ENCODE measurements around the gene RBM15B. TPM values are rescaled to one million over a fixed set of nuclear protein-coding genes. Genes with fewer than 3 reads are reported as not detected.

RBM15B gene
- total and polyA plus RNA-seq, 2 experiments from 2014 or later = 16.3 to 57.9 TPM

GRCh38 chr3:51379746-51380455 is 11.2 kb upstream of the RBM15B start:
- H3K79me2 ChIP-seq (replicated peaks; ENCODE audit: insufficient read depth) = peaks cover 10% of the 10 kb centered on the region
- no peaks in the 10 kb centered on the region for H4K20me1 ChIP-seq (replicated peaks; ENCODE audit: insufficient read depth)
- H3K4me3 ChIP-seq = no peak overlapping the region
- H3K4me1 ChIP-seq (ENCODE audit: insufficient read depth) = peaks cover 15% of the 10 kb centered on the region
- H2AFZ ChIP-seq = no peak overlapping the region
- H3K4me2 ChIP-seq = no peak overlapping the region
- H3F3A ChIP-seq (replicated peaks; ENCODE audit: low read depth) = no peaks in the 10 kb centered on the region; the same call in 1 of the 2 replicates
- Mint-ChIP-seq H3K36me3 (ENCODE audit: low read depth) (peaks cover 3% of the 10 kb centered on the region; the same call in 1 of the 3 replicates), H3K27ac (no peak overlapping the region), H3K4me3 (no peak overlapping the region), H3K27me3 (ENCODE audit: insufficient read depth, low read depth, poor library complexity) (peaks cover 4% of the 10 kb centered on the region), H3K4me1 (peaks cover 19% of the 10 kb centered on the region), H3K9me3 (no peaks in the 10 kb centered on the region; the same call in 2 of the 3 replicates)
- H3K36me3 ChIP-seq (ENCODE audit: insufficient read depth) = no peaks in the 10 kb centered on the region
- ATAC-seq (no peak), DNase-seq (ENCODE audit: low spot score) (no peak)
- no peaks in the 10 kb centered on the region for H3K9me2 ChIP-seq (ENCODE audit: insufficient read depth)
- H3K27ac ChIP-seq (ENCODE audit: low read depth) = no peak overlapping the region
- TF ChIP-seq ZNF114 (CRISPR knock-in tag; IDR thresholded peaks at IDR 0.05) (no peak), EZH2 (IDR thresholded peaks at IDR 0.05; ENCODE audit: low read depth, unreplicated experiment) (no peak)
- no peaks in the 10 kb centered on the region for H3K27me3 ChIP-seq (ENCODE audit: insufficient read depth)

GRCh38 chr3:51380601-51381332 is 10.3 kb upstream of the RBM15B start:
- H3K27me3 Mint-ChIP-seq (ENCODE audit: insufficient read depth, low read depth, poor library complexity) = peaks cover 4% of the 10 kb centered on the region
- no peak overlapping the region; the same call in 1 of the 2 replicates for H3K27ac Mint-ChIP-seq
- H3F3A ChIP-seq (replicated peaks; ENCODE audit: low read depth) = no peaks in the 10 kb centered on the region; the same call in 1 of the 2 replicates
- no peaks in the 10 kb centered on the region; the same call in 2 of the 3 replicates for H3K9me3 Mint-ChIP-seq
- H4K20me1 ChIP-seq (replicated peaks; ENCODE audit: insufficient read depth) = 0 out of 2 replicates have a peak, but pooled peaks cover 2% of the 10 kb centered on the region
- no peak overlapping the region for H3K4me3 Mint-ChIP-seq
- no peaks in the 10 kb centered on the region for H3K27me3 ChIP-seq (ENCODE audit: insufficient read depth)
- DNase-seq (ENCODE audit: low spot score) (no peak), ATAC-seq (no peak)
- H3K4me3 ChIP-seq = no peak overlapping the region
- peaks cover 14% of the 10 kb centered on the region for H3K79me2 ChIP-seq (replicated peaks; ENCODE audit: insufficient read depth)
- H3K36me3 ChIP-seq (ENCODE audit: insufficient read depth) = no peaks in the 10 kb centered on the region
- no peaks in the 10 kb centered on the region for H3K9me2 ChIP-seq (ENCODE audit: insufficient read depth)
- H3K4me2 ChIP-seq = no peak overlapping the region
- peaks cover 6% of the 10 kb centered on the region; the same call in 2 of the 3 replicates for H3K36me3 Mint-ChIP-seq (ENCODE audit: low read depth)
- H3K4me1 Mint-ChIP-seq = peaks cover 21% of the 10 kb centered on the region
- H2AFZ ChIP-seq = no peak overlapping the region
- H3K27ac ChIP-seq (ENCODE audit: low read depth) = no peak overlapping the region
- H3K4me1 ChIP-seq (ENCODE audit: insufficient read depth) = peaks cover 16% of the 10 kb centered on the region
- TF ChIP-seq CREB1 (CRISPR knock-in tag; IDR thresholded peaks at IDR 0.05; ENCODE audit: low read depth) = no peak
- no peak for TF ChIP-seq EZH2phosphoT487 (IDR thresholded peaks at IDR 0.05; ENCODE audit: unreplicated experiment)
- no peak for TF ChIP-seq CTCF (conservative IDR thresholded peaks at IDR 0.05; ENCODE audit: low read depth in 2 of 2)
- TF ChIP-seq POLR2AphosphoS5 (IDR thresholded peaks at IDR 0.05; ENCODE audit: low read depth) = no peak
- no peak for TF ChIP-seq ZNF114 (CRISPR knock-in tag; IDR thresholded peaks at IDR 0.05)
- no peak for TF ChIP-seq EZH2 (IDR thresholded peaks at IDR 0.05; ENCODE audit: low read depth, unreplicated experiment)
- no peak for TF ChIP-seq STAT1 (IDR thresholded peaks at IDR 0.05; ENCODE audit: unreplicated experiment)
- no peak for TF ChIP-seq ETS1 (IDR thresholded peaks at IDR 0.05)
- no peak for TF ChIP-seq ZNF462 (CRISPR knock-in tag; IDR thresholded peaks at IDR 0.05)
